ENCODE measurements around the gene NME7.
A peak's percentile ranks its signal among the peaks of the same experiment; 100 is the strongest.

NME7 gene

DNA sequence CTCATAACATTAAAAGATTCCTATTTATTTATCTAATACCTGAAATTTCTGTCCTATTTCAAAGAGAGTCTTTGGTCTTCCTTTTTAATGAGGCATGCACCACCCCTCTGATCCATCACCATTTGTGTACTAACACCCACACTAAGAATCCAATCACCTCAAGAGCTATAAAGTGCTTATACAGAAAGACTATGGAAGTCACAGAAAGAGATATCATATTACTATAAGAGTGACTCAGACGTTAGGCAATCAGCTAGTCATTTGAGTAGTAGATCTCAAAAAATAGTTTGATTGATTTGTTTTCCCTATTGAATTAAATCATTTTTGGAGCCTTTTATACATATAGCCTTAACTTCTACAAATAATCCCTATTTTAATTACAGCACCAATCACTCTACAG lies 46.1 kb downstream of the NME7 start:
- CTCF ChIA-PET = interaction anchor here (0.6 to 0.8 kb wide), 2 partner anchors 9 to 27 kb away, joined by 3 to 4 read pairs; no protein-coding TSS in a partner anchor
- Histone ChIP-seq H3K36me3 (ENCODE audit: control insufficient read depth in 2 of 2, insufficient read depth in 1 of 2, low read length in 2 of 2) (no peaks in the 10 kb centered on the region), H3K9me3 (ENCODE audit: control insufficient read depth, insufficient read depth, low read depth, low read length) (no peaks in the 10 kb centered on the region), H3K4me1 (ENCODE audit: control insufficient read depth, insufficient read depth, low read length) (no peaks in the 10 kb centered on the region), H3K27ac (ENCODE audit: extremely low read depth, low read depth, low read length) (no peak overlapping the region), H3K4me3 (ENCODE audit: low read depth, low read length) (no peak overlapping the region)
- POLR2A ChIA-PET = no interaction called here
- no peak for TF ChIP-seq ZNF639 (tag by site-specific recombination; IDR thresholded peaks at IDR 0.05)
- no peak for TF ChIP-seq ZNF555 (tag by site-specific recombination; conservative IDR thresholded peaks at IDR 0.05)
- TF ChIP-seq ZNF518A (tag by site-specific recombination; conservative IDR thresholded peaks at IDR 0.05; ENCODE audit: low read depth) = no peak
- TF ChIP-seq ZNF558 (tag by site-specific recombination; IDR thresholded peaks at IDR 0.05) = no peak
- peak; percentile 67 for TF ChIP-seq ZFHX2 (tag by site-specific recombination; conservative IDR thresholded peaks at IDR 0.05)
- no peak for TF ChIP-seq ZNF354C (tag by site-specific recombination; IDR thresholded peaks at IDR 0.05; ENCODE audit: borderline replicate concordance, low read depth)
- TF ChIP-seq ZNF426 (tag by site-specific recombination; IDR thresholded peaks at IDR 0.05) = no peak
- TF ChIP-seq, protein P1, sequence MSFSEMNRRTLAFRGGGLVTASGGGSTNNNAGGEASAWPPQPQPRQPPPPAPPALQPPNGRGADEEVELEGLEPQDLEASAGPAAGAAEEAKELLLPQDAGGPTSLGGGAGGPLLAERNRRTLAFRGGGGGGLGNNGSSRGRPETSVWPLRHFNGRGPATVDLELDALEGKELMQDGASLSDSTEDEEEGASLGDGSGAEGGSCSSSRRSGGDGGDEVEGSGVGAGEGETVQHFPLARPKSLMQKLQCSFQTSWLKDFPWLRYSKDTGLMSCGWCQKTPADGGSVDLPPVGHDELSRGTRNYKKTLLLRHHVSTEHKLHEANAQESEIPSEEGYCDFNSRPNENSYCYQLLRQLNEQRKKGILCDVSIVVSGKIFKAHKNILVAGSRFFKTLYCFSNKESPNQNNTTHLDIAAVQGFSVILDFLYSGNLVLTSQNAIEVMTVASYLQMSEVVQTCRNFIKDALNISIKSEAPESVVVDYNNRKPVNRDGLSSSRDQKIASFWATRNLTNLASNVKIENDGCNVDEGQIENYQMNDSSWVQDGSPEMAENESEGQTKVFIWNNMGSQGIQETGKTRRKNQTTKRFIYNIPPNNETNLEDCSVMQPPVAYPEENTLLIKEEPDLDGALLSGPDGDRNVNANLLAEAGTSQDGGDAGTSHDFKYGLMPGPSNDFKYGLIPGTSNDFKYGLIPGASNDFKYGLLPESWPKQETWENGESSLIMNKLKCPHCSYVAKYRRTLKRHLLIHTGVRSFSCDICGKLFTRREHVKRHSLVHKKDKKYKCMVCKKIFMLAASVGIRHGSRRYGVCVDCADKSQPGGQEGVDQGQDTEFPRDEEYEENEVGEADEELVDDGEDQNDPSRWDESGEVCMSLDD (tag by site-specific recombination; IDR thresholded peaks at IDR 0.05) = no peak
- TF ChIP-seq, protein P2, sequence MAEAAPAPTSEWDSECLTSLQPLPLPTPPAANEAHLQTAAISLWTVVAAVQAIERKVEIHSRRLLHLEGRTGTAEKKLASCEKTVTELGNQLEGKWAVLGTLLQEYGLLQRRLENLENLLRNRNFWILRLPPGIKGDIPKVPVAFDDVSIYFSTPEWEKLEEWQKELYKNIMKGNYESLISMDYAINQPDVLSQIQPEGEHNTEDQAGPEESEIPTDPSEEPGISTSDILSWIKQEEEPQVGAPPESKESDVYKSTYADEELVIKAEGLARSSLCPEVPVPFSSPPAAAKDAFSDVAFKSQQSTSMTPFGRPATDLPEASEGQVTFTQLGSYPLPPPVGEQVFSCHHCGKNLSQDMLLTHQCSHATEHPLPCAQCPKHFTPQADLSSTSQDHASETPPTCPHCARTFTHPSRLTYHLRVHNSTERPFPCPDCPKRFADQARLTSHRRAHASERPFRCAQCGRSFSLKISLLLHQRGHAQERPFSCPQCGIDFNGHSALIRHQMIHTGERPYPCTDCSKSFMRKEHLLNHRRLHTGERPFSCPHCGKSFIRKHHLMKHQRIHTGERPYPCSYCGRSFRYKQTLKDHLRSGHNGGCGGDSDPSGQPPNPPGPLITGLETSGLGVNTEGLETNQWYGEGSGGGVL (tag by site-specific recombination; IDR thresholded peaks at IDR 0.05) = no peak
- no peak for TF ChIP-seq ZNF473 (tag by site-specific recombination; IDR thresholded peaks at IDR 0.05)
- peak; percentile 40; the same call in 1 of the 2 replicates for TF ChIP-seq ZXDB (tag by site-specific recombination; IDR thresholded peaks at IDR 0.05)
- peak; percentile 67 for TF ChIP-seq ZNF629 (tag by site-specific recombination; IDR thresholded peaks at IDR 0.05)
- no peak for TF ChIP-seq ZNF654 (tag by site-specific recombination; IDR thresholded peaks at IDR 0.05; ENCODE audit: low read depth)
- TF ChIP-seq EGR2 (tag by site-specific recombination; IDR thresholded peaks at IDR 0.05; ENCODE audit: low read depth) = peak; percentile 55; the same call in 1 of the 2 replicates
- no peak for TF ChIP-seq ZNF830 (tag by site-specific recombination; IDR thresholded peaks at IDR 0.05; ENCODE audit: low read depth)
- no peak for TF ChIP-seq KLF16 (tag by site-specific recombination; IDR thresholded peaks at IDR 0.05)
- no peak for TF ChIP-seq ZNF157 (tag by site-specific recombination; IDR thresholded peaks at IDR 0.05)
- TF ChIP-seq ZNF19 (tag by site-specific recombination; IDR thresholded peaks at IDR 0.05; ENCODE audit: low read depth) = no peak
- TF ChIP-seq, protein P3, sequence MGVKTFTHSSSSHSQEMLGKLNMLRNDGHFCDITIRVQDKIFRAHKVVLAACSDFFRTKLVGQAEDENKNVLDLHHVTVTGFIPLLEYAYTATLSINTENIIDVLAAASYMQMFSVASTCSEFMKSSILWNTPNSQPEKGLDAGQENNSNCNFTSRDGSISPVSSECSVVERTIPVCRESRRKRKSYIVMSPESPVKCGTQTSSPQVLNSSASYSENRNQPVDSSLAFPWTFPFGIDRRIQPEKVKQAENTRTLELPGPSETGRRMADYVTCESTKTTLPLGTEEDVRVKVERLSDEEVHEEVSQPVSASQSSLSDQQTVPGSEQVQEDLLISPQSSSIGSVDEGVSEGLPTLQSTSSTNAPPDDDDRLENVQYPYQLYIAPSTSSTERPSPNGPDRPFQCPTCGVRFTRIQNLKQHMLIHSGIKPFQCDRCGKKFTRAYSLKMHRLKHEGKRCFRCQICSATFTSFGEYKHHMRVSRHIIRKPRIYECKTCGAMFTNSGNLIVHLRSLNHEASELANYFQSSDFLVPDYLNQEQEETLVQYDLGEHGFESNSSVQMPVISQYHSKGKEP (tag by site-specific recombination; IDR thresholded peaks at IDR 0.05) = no peak
- TF ChIP-seq WT1 (tag by site-specific recombination; IDR thresholded peaks at IDR 0.05) = no peak
- TF ChIP-seq PRDM4 (tag by site-specific recombination; IDR thresholded peaks at IDR 0.05) = no peak
- TF ChIP-seq ZNF600 (tag by site-specific recombination; IDR thresholded peaks at IDR 0.05) = peak; percentile 43; the same call in 1 of the 2 replicates
- no peak for TF ChIP-seq ZNF701 (tag by site-specific recombination; IDR thresholded peaks at IDR 0.05)

Measured in HEK293 (cell line).